Measurements from ENCODE around the gene ATP6V0A4. TPM values are rescaled to one million over a fixed set of nuclear protein-coding genes. Genes with fewer than 3 reads are reported as not detected.

ATP6V0A4 gene
- total and polyA plus RNA-seq, 2 of the 13 experiments (the other 11 are each of a cell fraction or from before 2014, with no cell fraction given), result 0.24 to 0.25 TPM

GRCh38 chr7:138666385-138666784, 131.6 kb downstream of the ATP6V0A4 start:
- no peaks in the 10 kb centered on the region for H3K79me2 ChIP-seq (ENCODE audit: insufficient read depth, low read length)
- intact Hi-C loops (cut with micrococcal nuclease; ENCODE audit: unreplicated experiment), result no loop called here
- peak overlapping the region; percentile 59 for H3K27ac ChIP-seq (ENCODE audit: extremely low read length, insufficient read depth, low read length)
- POLR2A ChIA-PET, result interaction anchor here (1.1 kb wide), 1 partner anchor 11 kb away, joined by 4 read pairs; no protein-coding TSS in a partner anchor
- FAIRE-seq (peak; percentile 43), ATAC-seq (peak; percentile 70), DNase-seq (ENCODE audit: low spot score) (peak; percentile 54)
- BruUV-seq (replicated peaks), result no TSS peak
- no peak overlapping the region for H2AFZ ChIP-seq (ENCODE audit: low read length)
- peak overlapping the region; percentile 65 for H3K4me2 ChIP-seq (ENCODE audit: low read depth, low read length)
- peaks cover 0 to 8% of the 10 kb centered on the region in 2 experiments; a peak in 2 of 5 replicates for H3K27me3 ChIP-seq (ENCODE audit: control insufficient read depth in 1 of 2, insufficient read depth in 2 of 2, low read length in 2 of 2)
- no peaks in the 10 kb centered on the region for H4K20me1 ChIP-seq (ENCODE audit: insufficient read depth, low read length)
- no peaks in the 10 kb centered on the region for H3K36me3 ChIP-seq (replicated peaks in 1 of 2; ENCODE audit: control insufficient read depth in 1 of 2, insufficient read depth in 2 of 2, low read length in 2 of 2)
- no peaks in the 10 kb centered on the region for H3K9me3 ChIP-seq (ENCODE audit: low read length)
- CTCF ChIA-PET (ENCODE audit: low intra/inter-chr PET ratio, low total read pairs), result no interaction called here
- peaks cover 61% of the 10 kb centered on the region for H3K4me1 ChIP-seq (ENCODE audit: insufficient read depth, low read length)
- 0% methylated on average over 2 of the region's 2 CpGs for WGBS (ENCODE audit: low lambda C conversion rate)
- peak overlapping the region in 1 of 3 experiments; percentile 19; a peak in 2 of 6 replicates for H3K4me3 ChIP-seq (replicated peaks in 1 of 3; ENCODE audit: insufficient read depth in 1 of 3, low read depth in 2 of 3, low read length in 3 of 3)
- 0 out of 2 replicates have a peak overlapping the region, but pooled peaks have one; percentile 2 for H3K9ac ChIP-seq (ENCODE audit: insufficient read depth, low read depth, low read length)
- in situ Hi-C loops (cut with HindIII; ENCODE audit: extremely low pct_ligation_motif_present, low pct_unique_long_range_greater_than_20kb), result no loop called here
- TF ChIP-seq ONECUT2 (CRISPR knock-in tag; IDR thresholded peaks at IDR 0.05) (no peak), MED8 (CRISPR knock-in tag; IDR thresholded peaks at IDR 0.05; ENCODE audit: insufficient replicate concordance) (no peak), PTBP1 (IDR thresholded peaks at IDR 0.05; ENCODE audit: low read depth, low read length, poor library complexity, severe bottlenecking) (no peak), MXI1 (IDR thresholded peaks at IDR 0.05; ENCODE audit: borderline replicate concordance, low read depth, low read length) (no peak), ZHX1 (CRISPR knock-in tag; IDR thresholded peaks at IDR 0.05; ENCODE audit: low read depth) (no peak), ZNF34 (CRISPR knock-in tag; IDR thresholded peaks at IDR 0.05; ENCODE audit: borderline replicate concordance) (no peak), ZNF615 (CRISPR knock-in tag; IDR thresholded peaks at IDR 0.05; ENCODE audit: borderline replicate concordance) (no peak), ZNF432 (CRISPR knock-in tag; IDR thresholded peaks at IDR 0.05; ENCODE audit: borderline replicate concordance) (no peak), ZNF83 (CRISPR knock-in tag; IDR thresholded peaks at IDR 0.05; ENCODE audit: borderline replicate concordance) (no peak), ZNF205 (CRISPR knock-in tag; IDR thresholded peaks at IDR 0.05) (no peak), NR2F2 (IDR thresholded peaks at IDR 0.05; ENCODE audit: borderline replicate concordance, low read depth) (peak; percentile 35; the same call in 1 of the 2 replicates)
- TF ChIP-seq, protein P1, sequence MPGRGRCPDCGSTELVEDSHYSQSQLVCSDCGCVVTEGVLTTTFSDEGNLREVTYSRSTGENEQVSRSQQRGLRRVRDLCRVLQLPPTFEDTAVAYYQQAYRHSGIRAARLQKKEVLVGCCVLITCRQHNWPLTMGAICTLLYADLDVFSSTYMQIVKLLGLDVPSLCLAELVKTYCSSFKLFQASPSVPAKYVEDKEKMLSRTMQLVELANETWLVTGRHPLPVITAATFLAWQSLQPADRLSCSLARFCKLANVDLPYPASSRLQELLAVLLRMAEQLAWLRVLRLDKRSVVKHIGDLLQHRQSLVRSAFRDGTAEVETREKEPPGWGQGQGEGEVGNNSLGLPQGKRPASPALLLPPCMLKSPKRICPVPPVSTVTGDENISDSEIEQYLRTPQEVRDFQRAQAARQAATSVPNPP (CRISPR knock-in tag; IDR thresholded peaks at IDR 0.05), result no peak
- TF ChIP-seq, protein P2, sequence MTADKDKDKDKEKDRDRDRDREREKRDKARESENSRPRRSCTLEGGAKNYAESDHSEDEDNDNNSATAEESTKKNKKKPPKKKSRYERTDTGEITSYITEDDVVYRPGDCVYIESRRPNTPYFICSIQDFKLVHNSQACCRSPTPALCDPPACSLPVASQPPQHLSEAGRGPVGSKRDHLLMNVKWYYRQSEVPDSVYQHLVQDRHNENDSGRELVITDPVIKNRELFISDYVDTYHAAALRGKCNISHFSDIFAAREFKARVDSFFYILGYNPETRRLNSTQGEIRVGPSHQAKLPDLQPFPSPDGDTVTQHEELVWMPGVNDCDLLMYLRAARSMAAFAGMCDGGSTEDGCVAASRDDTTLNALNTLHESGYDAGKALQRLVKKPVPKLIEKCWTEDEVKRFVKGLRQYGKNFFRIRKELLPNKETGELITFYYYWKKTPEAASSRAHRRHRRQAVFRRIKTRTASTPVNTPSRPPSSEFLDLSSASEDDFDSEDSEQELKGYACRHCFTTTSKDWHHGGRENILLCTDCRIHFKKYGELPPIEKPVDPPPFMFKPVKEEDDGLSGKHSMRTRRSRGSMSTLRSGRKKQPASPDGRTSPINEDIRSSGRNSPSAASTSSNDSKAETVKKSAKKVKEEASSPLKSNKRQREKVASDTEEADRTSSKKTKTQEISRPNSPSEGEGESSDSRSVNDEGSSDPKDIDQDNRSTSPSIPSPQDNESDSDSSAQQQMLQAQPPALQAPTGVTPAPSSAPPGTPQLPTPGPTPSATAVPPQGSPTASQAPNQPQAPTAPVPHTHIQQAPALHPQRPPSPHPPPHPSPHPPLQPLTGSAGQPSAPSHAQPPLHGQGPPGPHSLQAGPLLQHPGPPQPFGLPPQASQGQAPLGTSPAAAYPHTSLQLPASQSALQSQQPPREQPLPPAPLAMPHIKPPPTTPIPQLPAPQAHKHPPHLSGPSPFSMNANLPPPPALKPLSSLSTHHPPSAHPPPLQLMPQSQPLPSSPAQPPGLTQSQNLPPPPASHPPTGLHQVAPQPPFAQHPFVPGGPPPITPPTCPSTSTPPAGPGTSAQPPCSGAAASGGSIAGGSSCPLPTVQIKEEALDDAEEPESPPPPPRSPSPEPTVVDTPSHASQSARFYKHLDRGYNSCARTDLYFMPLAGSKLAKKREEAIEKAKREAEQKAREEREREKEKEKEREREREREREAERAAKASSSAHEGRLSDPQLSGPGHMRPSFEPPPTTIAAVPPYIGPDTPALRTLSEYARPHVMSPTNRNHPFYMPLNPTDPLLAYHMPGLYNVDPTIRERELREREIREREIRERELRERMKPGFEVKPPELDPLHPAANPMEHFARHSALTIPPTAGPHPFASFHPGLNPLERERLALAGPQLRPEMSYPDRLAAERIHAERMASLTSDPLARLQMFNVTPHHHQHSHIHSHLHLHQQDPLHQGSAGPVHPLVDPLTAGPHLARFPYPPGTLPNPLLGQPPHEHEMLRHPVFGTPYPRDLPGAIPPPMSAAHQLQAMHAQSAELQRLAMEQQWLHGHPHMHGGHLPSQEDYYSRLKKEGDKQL (CRISPR knock-in tag; IDR thresholded peaks at IDR 0.05; ENCODE audit: low read depth), result no peak
- TF ChIP-seq, protein P3, sequence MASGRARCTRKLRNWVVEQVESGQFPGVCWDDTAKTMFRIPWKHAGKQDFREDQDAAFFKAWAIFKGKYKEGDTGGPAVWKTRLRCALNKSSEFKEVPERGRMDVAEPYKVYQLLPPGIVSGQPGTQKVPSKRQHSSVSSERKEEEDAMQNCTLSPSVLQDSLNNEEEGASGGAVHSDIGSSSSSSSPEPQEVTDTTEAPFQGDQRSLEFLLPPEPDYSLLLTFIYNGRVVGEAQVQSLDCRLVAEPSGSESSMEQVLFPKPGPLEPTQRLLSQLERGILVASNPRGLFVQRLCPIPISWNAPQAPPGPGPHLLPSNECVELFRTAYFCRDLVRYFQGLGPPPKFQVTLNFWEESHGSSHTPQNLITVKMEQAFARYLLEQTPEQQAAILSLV (CRISPR knock-in tag; IDR thresholded peaks at IDR 0.05; ENCODE audit: borderline replicate concordance), result no peak

Data from HepG2 (cell line).